HL-60/S4 (cell line): ENCODE measurements around the gene COL13A1.

Source experiments
- in situ Hi-C: fragments of 300-500 bp; cut with MboI; formaldehyde crosslinking; loops from 2 replicates; pipeline ENCODE4 v1.14.3; 2022; ENCODE audit warnings: low sequenced_read_pairs

COL13A1 gene

GRCh38 chr10:69883310-69884023, 81.8 kb downstream of the COL13A1 start:
- in situ Hi-C loops = no loop called here

GRCh38 chr10:69884024-69884367, 82.3 kb downstream of the COL13A1 start:
- in situ Hi-C loops = no loop called here

- in situ Hi-C loops = no loop called here
Measured at GRCh38 chr10:69884686-69885085, 83.0 kb downstream of the COL13A1 start.

GRCh38 chr10:69885379-69886013, 83.8 kb downstream of the COL13A1 start:
- in situ Hi-C loops = no loop called here

GRCh38 chr10:69888882-69889584, 87.3 kb downstream of the COL13A1 start:
- in situ Hi-C loops = no loop called here

GRCh38 chr10:69890065-69890847, 88.5 kb downstream of the COL13A1 start:
- in situ Hi-C loops = no loop called here

GRCh38 chr10:69891057-69891617, 89.4 kb downstream of the COL13A1 start:
- in situ Hi-C loops = no loop called here

GRCh38 chr10:69892406-69892805, 90.7 kb downstream of the COL13A1 start:
- in situ Hi-C loops = no loop called here

- in situ Hi-C loops = no loop called here
Measured at GRCh38 chr10:69892816-69893215, 91.1 kb downstream of the COL13A1 start.

GRCh38 chr10:69893271-69893900, 91.7 kb downstream of the COL13A1 start:
- in situ Hi-C loops = no loop called here

GRCh38 chr10:69894156-69894555, 92.5 kb downstream of the COL13A1 start:
- in situ Hi-C loops = no loop called here

- in situ Hi-C loops = no loop called here
Measured at GRCh38 chr10:69895759-69896158, 94.1 kb downstream of the COL13A1 start.

- in situ Hi-C loops = no loop called here
Measured at GRCh38 chr10:69896606-69897231, 95.0 kb downstream of the COL13A1 start.

GRCh38 chr10:69897432-69897831, 95.7 kb downstream of the COL13A1 start:
- in situ Hi-C loops = no loop called here

GRCh38 chr10:69897999-69898398, 96.3 kb downstream of the COL13A1 start:
- in situ Hi-C loops = no loop called here

- in situ Hi-C loops = no loop called here
Measured at GRCh38 chr10:69898524-69898923, 96.8 kb downstream of the COL13A1 start.

GRCh38 chr10:69898941-69899340, 97.2 kb downstream of the COL13A1 start:
- in situ Hi-C loops = no loop called here

- in situ Hi-C loops = loop anchor here (25.0 kb wide), 1 partner anchor 113 kb away; no protein-coding TSS in a partner anchor
Measured at GRCh38 chr10:69899727-69900595, 98.3 kb downstream of the COL13A1 start.

- in situ Hi-C loops = loop anchor here (25.0 kb wide), 1 partner anchor 114 kb away; no protein-coding TSS in a partner anchor
Measured at GRCh38 chr10:69901022-69901421, 99.3 kb downstream of the COL13A1 start.
